ENCODE results near the gene SLC16A14. TPM values are rescaled to one million over a fixed set of nuclear protein-coding genes. Genes with fewer than 3 reads are reported as not detected.

The SLC16A14 gene
- total RNA-seq, 1 donor from 2014 or later = 9.1 TPM

DNA sequence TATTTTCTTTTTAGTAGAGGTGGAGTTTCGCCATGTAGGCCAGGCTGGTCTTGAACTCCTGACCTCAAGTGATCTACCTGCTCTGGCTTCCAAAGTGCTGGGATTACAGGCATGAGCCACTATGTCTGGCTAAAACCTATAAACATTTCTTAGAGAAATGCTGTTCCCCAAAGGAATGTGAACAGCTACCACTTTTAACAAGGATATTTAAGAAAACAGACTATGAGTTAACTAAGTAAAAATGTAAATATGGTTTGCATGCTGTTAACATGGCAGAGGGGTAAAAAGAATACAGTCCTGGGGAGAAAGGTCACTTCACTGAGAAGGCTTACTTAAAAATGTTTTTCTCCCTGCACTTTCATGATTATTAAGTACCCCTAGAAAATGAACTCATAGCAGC, 57.1 kb downstream of the SLC16A14 start:
- Mint-ChIP-seq H3K4me3 (no peak overlapping the region), H3K4me1 (ENCODE audit: unreplicated experiment) (peaks cover 4% of the 10 kb centered on the region), H3K27me3 (no peaks in the 10 kb centered on the region), H3K9me3 (peaks cover 5% of the 10 kb centered on the region), H3K36me3 (peaks cover 8% of the 10 kb centered on the region), H3K27ac (no peak overlapping the region)
- DNase-seq (ENCODE audit: extremely low spot score, unreplicated experiment) = no peak
- TF ChIP-seq CTCF (conservative IDR thresholded peaks at IDR 0.05) = no peak

DNA sequence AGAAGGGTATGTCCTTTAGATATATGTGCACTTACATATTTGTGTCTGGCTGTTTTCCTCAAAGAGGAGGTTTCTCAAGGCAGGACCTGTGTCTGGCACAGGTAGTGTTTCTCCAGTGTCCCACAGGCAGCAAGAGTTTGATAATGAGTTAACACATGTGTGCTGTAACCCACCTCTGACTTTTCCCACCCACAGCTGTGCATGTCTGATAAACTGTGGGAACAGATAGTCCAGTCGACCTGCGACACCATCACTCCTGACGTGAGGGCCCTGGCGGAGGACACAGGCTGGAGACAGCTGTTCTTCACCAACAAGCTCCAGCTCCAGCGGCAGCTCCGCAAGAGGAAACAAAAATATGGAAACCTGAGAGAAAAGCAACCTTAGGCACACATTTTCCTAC, 58.2 kb downstream of the SLC16A14 start:
- Mint-ChIP-seq H3K4me3 (no peak overlapping the region), H3K27me3 (no peaks in the 10 kb centered on the region), H3K36me3 (peaks cover 4% of the 10 kb centered on the region), H3K27ac (no peak overlapping the region), H3K4me1 (ENCODE audit: unreplicated experiment) (peaks cover 4% of the 10 kb centered on the region), H3K9me3 (no peaks in the 10 kb centered on the region)
- DNase-seq (ENCODE audit: extremely low spot score, unreplicated experiment) = no peak
- no peak for TF ChIP-seq CTCF (conservative IDR thresholded peaks at IDR 0.05)

DNA sequence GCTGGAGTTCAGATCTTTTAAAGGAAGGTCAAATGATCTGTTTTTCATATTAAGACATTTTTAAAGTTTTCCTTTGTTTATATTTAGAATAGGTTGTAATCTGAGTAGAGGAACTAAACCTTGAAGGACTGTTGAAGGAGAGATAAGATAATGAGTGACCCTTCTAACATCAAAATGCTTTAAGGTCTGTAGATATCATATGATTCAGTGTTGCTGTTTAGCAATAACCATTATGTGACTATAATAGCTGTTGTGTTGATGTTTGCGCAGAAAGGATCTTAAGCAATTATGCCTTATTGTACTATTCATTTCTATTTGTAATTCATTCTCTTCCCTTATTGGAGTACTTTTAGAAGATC, 60.0 kb downstream of the SLC16A14 start:
- no peak for DNase-seq (ENCODE audit: extremely low spot score, unreplicated experiment)
- peaks cover 11% of the 10 kb centered on the region for H3K36me3 Mint-ChIP-seq
- H3K9me3 Mint-ChIP-seq = no peaks in the 10 kb centered on the region
- H3K27me3 Mint-ChIP-seq = no peaks in the 10 kb centered on the region
- peaks cover 4% of the 10 kb centered on the region for H3K4me1 Mint-ChIP-seq (ENCODE audit: unreplicated experiment)
- TF ChIP-seq CTCF (conservative IDR thresholded peaks at IDR 0.05) = no peak
- H3K4me3 Mint-ChIP-seq = no peak overlapping the region
- H3K27ac Mint-ChIP-seq = no peak overlapping the region

DNA sequence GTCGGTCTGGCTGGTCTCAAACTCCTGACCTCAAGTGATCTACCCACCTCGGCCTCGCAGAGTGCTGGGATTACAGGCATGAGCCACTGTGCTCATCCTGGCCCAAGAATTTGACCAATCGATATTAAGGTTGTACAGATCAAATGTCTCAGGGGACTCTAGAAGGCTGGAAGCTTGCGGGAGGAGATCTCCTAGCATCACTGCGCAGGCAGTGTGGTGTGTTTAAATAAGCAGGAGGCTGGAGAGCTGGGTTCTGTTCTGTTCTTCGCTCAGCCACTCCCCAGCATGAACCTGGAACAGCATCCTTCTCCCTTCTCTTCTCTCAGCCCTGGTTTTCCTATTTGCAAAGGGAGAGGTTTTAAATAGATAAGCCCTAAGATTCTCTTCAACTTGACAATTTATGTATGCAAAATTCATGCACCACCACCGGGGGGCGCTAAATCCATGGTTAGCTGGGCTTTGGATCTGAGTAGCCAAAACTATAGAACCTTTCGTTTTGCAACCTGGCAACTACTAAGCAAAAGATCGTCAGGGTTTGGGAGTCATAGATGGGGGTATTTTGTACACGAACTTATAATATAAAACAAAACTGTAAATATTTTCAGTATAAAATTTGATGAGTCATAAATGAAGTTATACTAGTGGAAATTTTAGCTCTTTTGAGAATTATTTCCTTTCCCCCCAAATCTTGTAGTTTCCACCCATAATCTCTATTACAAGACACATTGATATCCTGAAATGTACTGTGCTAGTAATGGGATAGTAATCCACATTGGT, 60.6 kb downstream of the SLC16A14 start:
- peaks cover 11% of the 10 kb centered on the region for H3K36me3 Mint-ChIP-seq
- no peak overlapping the region for H3K4me3 Mint-ChIP-seq
- no peaks in the 10 kb centered on the region for H3K9me3 Mint-ChIP-seq
- H3K4me1 Mint-ChIP-seq (ENCODE audit: unreplicated experiment) = peaks cover 4% of the 10 kb centered on the region
- no peaks in the 10 kb centered on the region for H3K27me3 Mint-ChIP-seq
- TF ChIP-seq CTCF (conservative IDR thresholded peaks at IDR 0.05) = peak; percentile 87
- H3K27ac Mint-ChIP-seq = no peak overlapping the region
- DNase-seq (ENCODE audit: extremely low spot score, unreplicated experiment) = no peak

DNA sequence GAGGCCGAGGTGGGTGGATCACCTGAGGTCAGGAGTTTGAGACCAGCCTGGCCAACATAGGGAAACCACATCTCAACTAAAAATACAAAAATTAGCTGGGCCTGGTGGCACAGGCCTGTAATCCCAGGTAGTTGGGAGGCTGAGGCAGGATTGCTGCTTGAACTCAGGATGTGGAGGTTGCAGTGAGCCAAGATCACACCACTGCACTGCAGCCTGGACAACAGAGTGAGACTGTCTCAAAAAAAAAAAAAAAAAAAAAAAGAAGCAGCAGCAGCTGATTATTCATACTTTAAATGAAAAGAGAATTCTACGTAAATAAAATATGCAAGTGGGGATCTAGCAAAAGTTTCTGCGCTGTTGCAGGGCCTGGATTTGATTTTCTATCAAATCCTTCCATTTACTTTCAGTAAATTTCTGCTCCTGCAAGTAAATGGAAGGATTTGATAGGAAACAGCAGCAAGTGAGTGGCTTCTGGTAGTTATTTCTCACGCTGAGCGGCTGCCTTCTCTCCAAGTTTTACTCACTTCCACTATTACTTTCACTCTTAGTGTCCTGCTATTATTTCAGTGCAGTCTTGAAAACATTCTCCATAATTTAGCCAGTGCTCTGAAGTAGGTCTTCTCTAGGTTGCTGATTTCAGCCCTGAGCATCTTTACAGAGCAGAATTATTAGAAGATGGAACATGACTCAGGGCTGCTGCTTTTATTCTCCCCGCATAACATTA, 68.4 kb downstream of the SLC16A14 start:
- H3K4me3 Mint-ChIP-seq = no peak overlapping the region
- H3K36me3 Mint-ChIP-seq = peaks cover 10% of the 10 kb centered on the region
- no peak for TF ChIP-seq CTCF (conservative IDR thresholded peaks at IDR 0.05)
- no peaks in the 10 kb centered on the region for H3K27me3 Mint-ChIP-seq
- H3K9me3 Mint-ChIP-seq = no peaks in the 10 kb centered on the region
- no peaks in the 10 kb centered on the region for H3K4me1 Mint-ChIP-seq (ENCODE audit: unreplicated experiment)
- H3K27ac Mint-ChIP-seq = no peak overlapping the region
- DNase-seq (ENCODE audit: extremely low spot score, unreplicated experiment) = no peak

Measured in type B pancreatic cell (in vitro differentiated cells).